ENCODE data around the gene PRR5.

GRCh38 chr22:44777364-44777755 is 75.4 kb downstream of the PRR5 start:
- TF ChIP-seq CTCF (IDR thresholded peaks at IDR 0.05) (no peak), POLR2A (IDR thresholded peaks at IDR 0.05) (no peak)
